ENCODE results near the gene GRB14.
"Not testable (repeated sequence)": the region's sequence is repeated elsewhere in the genome, so short reads cannot be mapped to it uniquely, and the experiment has no call there.

Gene GRB14

DNA sequence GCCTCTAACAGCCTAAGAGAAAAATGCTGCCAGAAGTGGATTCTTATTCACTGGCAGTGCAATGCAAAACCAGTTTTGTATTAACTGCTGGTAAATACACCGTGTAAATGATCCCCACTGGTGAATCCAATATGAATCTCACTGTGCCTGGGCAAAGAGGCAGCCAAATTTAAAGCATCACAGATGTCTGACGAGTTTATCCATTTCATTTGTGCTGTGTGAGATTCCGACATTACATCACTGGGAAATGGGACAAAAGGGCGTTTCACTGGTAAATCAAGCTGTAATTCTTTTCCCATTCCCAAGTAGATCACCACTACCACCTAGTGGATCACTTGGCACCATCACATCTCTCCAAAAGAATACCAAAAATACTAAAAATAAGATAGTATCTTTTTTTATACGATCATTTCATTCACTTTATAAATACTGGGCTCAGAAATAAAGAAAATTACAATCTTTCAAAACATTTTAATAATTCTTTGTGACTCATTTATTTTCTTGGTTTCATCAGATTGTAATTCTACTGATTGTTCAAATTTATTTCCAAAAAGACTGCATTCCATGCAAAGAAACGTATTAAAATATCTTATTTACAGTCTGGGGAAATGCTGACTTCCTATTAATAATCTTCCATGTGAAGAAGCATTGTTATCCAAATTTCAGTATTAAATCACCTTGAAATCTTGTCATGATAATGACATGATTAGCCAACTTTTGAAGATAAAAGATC, 125.6 kb downstream of the GRB14 start:
- DNase-seq (ENCODE audit: low read depth), result no peak

DNA sequence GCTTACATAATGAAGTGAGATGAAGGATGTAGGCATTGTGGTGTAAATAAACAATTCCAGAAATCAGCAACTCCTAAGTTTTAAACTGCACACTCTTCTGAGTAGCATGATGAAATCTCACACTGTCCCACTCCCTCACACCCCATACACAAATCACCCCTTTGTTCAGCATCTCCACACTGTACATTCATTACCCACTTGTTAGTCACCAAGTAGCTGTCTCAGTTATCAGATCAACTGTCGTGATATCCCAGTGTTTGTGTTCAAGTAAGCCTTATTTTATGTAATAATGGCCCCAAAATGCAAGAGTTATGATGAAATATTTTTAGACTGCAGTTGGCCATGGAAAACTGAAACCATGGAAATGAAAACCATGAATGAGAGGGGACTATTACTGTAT, 135.7 kb downstream of the GRB14 start:
- no peak for DNase-seq (ENCODE audit: low read depth)

DNA sequence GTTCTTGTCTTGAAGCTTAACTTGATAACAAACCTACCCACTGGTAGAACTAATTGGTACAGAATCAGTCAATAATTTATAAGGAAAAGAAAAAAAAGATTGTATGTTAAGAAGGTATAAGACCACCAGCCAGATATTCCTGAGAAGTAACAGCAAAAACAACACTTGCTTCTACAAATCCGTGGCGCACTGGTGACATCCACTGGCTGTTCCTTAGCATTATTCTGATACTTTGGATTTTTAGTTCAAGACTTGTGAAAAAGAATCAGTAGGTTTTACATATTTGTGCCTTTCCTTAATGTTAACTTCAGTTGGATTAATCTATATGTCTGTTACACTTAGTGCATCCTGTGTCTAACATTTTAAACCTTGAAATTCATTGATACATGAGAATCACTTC, 141.8 kb downstream of the GRB14 start:
- DNase-seq (ENCODE audit: low read depth), result no peak

- DNase-seq (ENCODE audit: low read depth), result no peak
These were observed 143.1 kb downstream of the GRB14 start for GRCh38 chr2:164478205-164478604.

GRCh38 chr2:164474873-164475272, 146.4 kb downstream of the GRB14 start:
- DNase-seq (ENCODE audit: low read depth), result no peak

- no peak for DNase-seq (ENCODE audit: low read depth)
These were observed 148.3 kb downstream of the GRB14 start for GRCh38 chr2:164473021-164473420.

DNA sequence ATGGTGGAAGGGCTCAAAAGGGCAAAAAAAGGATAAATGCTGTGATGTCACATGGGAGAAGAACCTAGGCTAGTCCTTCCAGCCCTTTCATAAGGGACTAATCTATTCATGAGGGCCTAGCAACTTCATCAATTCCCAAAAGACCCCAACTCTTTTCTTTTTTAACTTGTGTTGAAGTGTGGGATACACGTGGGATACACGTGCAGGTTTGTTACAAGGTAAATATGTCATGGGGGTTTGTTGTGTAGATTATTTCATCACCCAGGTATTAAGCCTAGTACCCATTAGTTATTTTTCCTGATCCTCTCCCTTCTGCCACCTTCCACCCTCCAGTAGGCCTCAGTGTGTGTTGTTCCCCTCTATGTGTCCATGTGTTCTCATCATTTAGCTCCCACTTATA, 156.2 kb downstream of the GRB14 start:
- not testable (repeated sequence) for DNase-seq (ENCODE audit: low read depth)

- DNase-seq (ENCODE audit: low read depth), result no peak
These were observed 156.9 kb downstream of the GRB14 start for GRCh38 chr2:164464376-164464775.

GRCh38 chr2:164458792-164459191, 162.5 kb downstream of the GRB14 start:
- no peak for DNase-seq (ENCODE audit: low read depth)

DNA sequence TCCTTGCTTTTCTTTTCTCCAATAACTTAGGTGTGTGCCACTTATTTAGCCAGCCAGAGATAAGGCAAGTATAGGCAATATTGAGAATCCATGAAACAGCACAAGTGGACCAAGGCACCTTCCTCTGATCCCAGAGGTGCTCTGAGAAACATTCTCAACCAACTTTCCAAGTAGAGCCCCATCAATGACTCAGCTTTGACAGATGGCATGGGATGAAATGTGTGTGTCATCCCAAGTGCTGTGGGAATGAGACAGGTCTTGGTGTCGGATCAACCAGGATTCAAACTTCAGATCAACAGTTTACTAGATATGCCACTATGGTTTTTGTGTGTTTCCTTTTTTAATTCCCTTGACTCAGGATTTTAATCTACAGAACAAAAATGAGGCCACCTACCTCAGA, 164.0 kb downstream of the GRB14 start:
- DNase-seq (ENCODE audit: low read depth), result no peak

GRCh38 chr2:164456619-164457018, 164.7 kb downstream of the GRB14 start:
- DNase-seq (ENCODE audit: low read depth), result no peak

- no peak for DNase-seq (ENCODE audit: low read depth)
These were observed 167.5 kb downstream of the GRB14 start for GRCh38 chr2:164453656-164454305.

- no peak for DNase-seq (ENCODE audit: low read depth)
These were observed 171.0 kb downstream of the GRB14 start for GRCh38 chr2:164450278-164450677.

- no peak for DNase-seq (ENCODE audit: low read depth)
These were observed 171.6 kb downstream of the GRB14 start for GRCh38 chr2:164449706-164450105.

- no peak for DNase-seq (ENCODE audit: low read depth)
These were observed 173.6 kb downstream of the GRB14 start for GRCh38 chr2:164447660-164448059.

Data from stimulated activated CD8-positive, alpha-beta memory T cell treated with anti-CD3 and anti-CD28 coated beads, Interleukin-4, amount 100 ng/mL, for 24 hours (primary cell).